Measurements from ENCODE around the gene VPS13D.

The VPS13D gene

GRCh38 chr1:12348113-12348512, 118.3 kb downstream of the VPS13D start:
- H3K9me3 ChIP-seq, result no peaks in the 10 kb centered on the region
- no peak for TF ChIP-seq CTCF (IDR thresholded peaks at IDR 0.05)
- H3K36me3 ChIP-seq, result peaks cover 66% of the 10 kb centered on the region
- no peaks in the 10 kb centered on the region for H3K27me3 ChIP-seq
- peaks cover 19 to 21% of the 10 kb centered on the region in 2 experiments for H3K4me1 ChIP-seq (ENCODE audit: control insufficient read depth in 1 of 2, insufficient read depth in 1 of 2, low read depth in 1 of 2, low read length in 1 of 2)
- no peak overlapping the region for H3K4me3 ChIP-seq (ENCODE audit: low read depth in 1 of 2, low read length in 1 of 2)
- no peak overlapping the region for H3K27ac ChIP-seq

DNA sequence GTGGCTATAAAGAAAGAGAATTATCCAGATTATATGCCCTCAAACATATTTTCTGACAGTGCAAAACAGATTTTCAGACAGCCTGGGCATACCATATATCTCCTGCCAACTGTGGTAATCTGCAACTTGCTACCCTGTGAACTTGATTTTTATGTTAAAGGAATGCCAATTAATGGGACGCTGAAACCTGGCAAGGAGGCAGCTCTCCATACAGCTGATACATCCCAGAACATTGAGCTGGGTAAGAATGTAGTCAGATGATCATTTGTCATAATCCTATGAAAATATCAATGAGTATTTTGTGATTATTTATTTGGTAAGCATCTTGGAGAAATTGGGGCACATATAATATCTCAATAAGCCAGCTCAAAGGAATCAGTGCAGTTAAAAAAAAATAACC, 124.2 kb downstream of the VPS13D start:
- no peak overlapping the region for H3K4me3 ChIP-seq (ENCODE audit: low read depth in 1 of 2, low read length in 1 of 2)
- peaks cover 86% of the 10 kb centered on the region for H3K36me3 ChIP-seq
- no peaks in the 10 kb centered on the region for H3K4me1 ChIP-seq (ENCODE audit: control insufficient read depth in 1 of 2, insufficient read depth in 1 of 2, low read depth in 1 of 2, low read length in 1 of 2)
- TF ChIP-seq CTCF (IDR thresholded peaks at IDR 0.05), result no peak
- H3K27ac ChIP-seq, result no peak overlapping the region
- H3K27me3 ChIP-seq, result no peaks in the 10 kb centered on the region
- H3K9me3 ChIP-seq, result no peaks in the 10 kb centered on the region

- no peaks in the 10 kb centered on the region for H3K27me3 ChIP-seq
- TF ChIP-seq CTCF (IDR thresholded peaks at IDR 0.05), result no peak
- no peaks in the 10 kb centered on the region for H3K9me3 ChIP-seq
- no peaks in the 10 kb centered on the region for H3K4me1 ChIP-seq (ENCODE audit: control insufficient read depth in 1 of 2, insufficient read depth in 1 of 2, low read depth in 1 of 2, low read length in 1 of 2)
- H3K27ac ChIP-seq, result no peak overlapping the region
- H3K36me3 ChIP-seq, result peaks cover 76% of the 10 kb centered on the region
- H3K4me3 ChIP-seq (ENCODE audit: low read depth in 1 of 2, low read length in 1 of 2), result no peak overlapping the region
Measured at GRCh38 chr1:12356004-12356890, 126.4 kb downstream of the VPS13D start.

DNA sequence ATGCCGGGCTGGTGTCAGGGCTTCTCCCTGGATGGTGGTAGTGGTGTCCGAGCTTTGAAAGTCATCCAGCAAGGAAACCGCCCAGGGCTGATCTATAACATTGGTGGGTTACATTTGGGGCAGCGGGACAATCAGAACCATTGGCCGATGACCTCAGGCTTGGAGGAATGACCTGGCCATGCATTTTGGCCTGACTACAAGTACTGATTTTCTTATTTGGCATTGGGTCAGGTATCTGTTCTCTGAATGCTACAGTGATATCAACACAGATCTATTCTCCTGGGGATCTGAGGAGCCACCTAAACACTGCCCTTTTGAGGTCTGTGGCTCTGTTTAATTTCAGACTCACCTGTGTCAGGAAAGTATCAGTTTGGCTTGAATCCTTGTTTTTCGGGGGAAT, 128.7 kb downstream of the VPS13D start:
- no peak for TF ChIP-seq CTCF (IDR thresholded peaks at IDR 0.05)
- H3K27me3 ChIP-seq, result no peaks in the 10 kb centered on the region
- peaks cover 82% of the 10 kb centered on the region for H3K36me3 ChIP-seq

DNA sequence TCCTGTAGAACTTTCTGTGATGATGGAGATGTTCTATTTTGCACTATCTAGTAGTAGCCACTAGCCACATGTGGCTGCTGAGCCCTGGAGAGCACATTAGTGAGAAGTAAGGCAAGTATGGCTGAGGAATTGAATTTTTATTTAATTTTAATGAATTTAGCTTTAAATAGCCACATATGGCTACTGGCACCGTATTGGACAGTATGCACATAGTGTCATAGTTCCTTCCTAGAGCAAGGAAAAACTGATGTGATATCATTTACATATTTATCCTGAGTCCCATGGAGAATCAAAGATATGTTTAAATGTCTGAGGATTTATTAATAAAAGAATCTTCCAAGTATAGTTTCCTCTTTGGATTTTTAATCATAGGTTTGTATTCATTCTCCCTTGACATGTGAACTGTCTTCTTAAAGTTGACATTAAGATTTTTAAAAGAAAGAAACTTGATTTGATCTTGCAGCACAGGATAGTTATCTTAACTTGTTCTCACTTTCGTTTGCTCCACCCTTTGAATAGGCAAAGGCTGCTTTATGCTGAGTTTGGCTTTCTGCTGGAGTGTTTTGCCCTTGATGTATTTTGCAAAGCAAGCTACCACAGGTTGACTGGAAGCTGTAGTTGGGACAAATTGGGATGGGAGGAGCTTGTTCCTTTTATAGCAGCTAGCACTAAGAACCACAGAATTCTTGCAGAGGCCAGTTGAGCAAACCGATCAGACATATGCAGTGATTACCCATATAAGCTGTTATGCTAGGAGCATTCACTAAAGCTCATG, 129.7 kb downstream of the VPS13D start:
- no peak overlapping the region for H3K4me3 ChIP-seq (ENCODE audit: low read depth in 1 of 2, low read length in 1 of 2)
- TF ChIP-seq CTCF (IDR thresholded peaks at IDR 0.05), result no peak
- H3K36me3 ChIP-seq, result peaks cover 83% of the 10 kb centered on the region

More for the DNA sequence above, 128.7 kb downstream of the VPS13D start:
- Histone ChIP-seq H3K9me3 (no peaks in the 10 kb centered on the region), H3K4me1 (ENCODE audit: control insufficient read depth in 1 of 2, insufficient read depth in 1 of 2, low read depth in 1 of 2, low read length in 1 of 2) (no peaks in the 10 kb centered on the region), H3K4me3 (ENCODE audit: low read depth in 1 of 2, low read length in 1 of 2) (no peak overlapping the region), H3K27ac (no peak overlapping the region)

More for the DNA sequence above, 129.7 kb downstream of the VPS13D start:
- H3K9me3 ChIP-seq, result no peaks in the 10 kb centered on the region
- H3K4me1 ChIP-seq (ENCODE audit: control insufficient read depth in 1 of 2, insufficient read depth in 1 of 2, low read depth in 1 of 2, low read length in 1 of 2), result no peaks in the 10 kb centered on the region
- no peaks in the 10 kb centered on the region for H3K27me3 ChIP-seq
- H3K27ac ChIP-seq, result no peak overlapping the region
